Uterus (tissue), 2 donors: ENCODE measurements around the gene DNAJC9.

ENCODE experiments used
- CTCF ChIP-seq, 4 experiments: fragments of 200-600 bp in 2 of 4; fragments of 450-650 bp in 2 of 4; sonication (generic) in 2 of 4; IDR thresholded peaks; one replicate each; pipeline ENCODE4 v1.5.1; 2016 to 2019; ENCODE audit warnings: antibody characterized with exemption in 4 of 4, mild to moderate bottlenecking in 2 of 4, moderate library complexity in 1 of 4
- POLR2A ChIP-seq, 2 donors: fragments of 450-650 bp; IDR thresholded peaks; one replicate each; pipeline ENCODE4 v1.6.1; 2016; ENCODE audit warnings: antibody characterized with exemption in 2 of 2, mild to moderate bottlenecking in 1 of 2, moderate library complexity in 1 of 2

GRCh38 chr10:73229567-73229966 lies 17.5 kb downstream of the DNAJC9 start:
- TF ChIP-seq CTCF (IDR thresholded peaks at IDR 0.05) (no peak), POLR2A (IDR thresholded peaks at IDR 0.05) (no peak)
